Activated CD8-positive, alpha-beta memory T cell treated with anti-CD3 and anti-CD28 coated beads, Interleukin-2, amount 50 U/mL, for 24 hours (primary cell): ENCODE results near the gene XRN1.
"Not testable (repeated sequence)": the region's sequence is repeated elsewhere in the genome, so short reads cannot be mapped to it uniquely, and the experiment has no call there.

Source experiments
- DNase-seq: peaks from one replicate; pipeline ENCODE4 v3.0.0-alpha.2; 2020; ENCODE audit errors: extremely low read depth

The XRN1 gene

GRCh38 chr3:142447852-142448823 is at the start of gene XRN1:
Gene XRN1 (minus strand): TSS chr3:142448037. CDS start chr3:142447944, 93 bp downstream.
- DNase-seq: peak; percentile 81

- no peak for DNase-seq
Observed at GRCh38 chr3:142495103-142495502, 47.3 kb upstream of the XRN1 start.

- DNase-seq: no peak
Observed at GRCh38 chr3:142492184-142492583, 44.3 kb upstream of the XRN1 start.

- DNase-seq: no peak
Observed at GRCh38 chr3:142489572-142490323, 41.9 kb upstream of the XRN1 start.

GRCh38 chr3:142484912-142485435 is 37.1 kb upstream of the XRN1 start:
- DNase-seq: no peak

- DNase-seq: no peak
Observed at GRCh38 chr3:142481196-142481595, 33.4 kb upstream of the XRN1 start.

- no peak for DNase-seq
Observed at GRCh38 chr3:142470826-142471225, 23.0 kb upstream of the XRN1 start.

- no peak for DNase-seq
Observed at GRCh38 chr3:142468456-142468855, 20.6 kb upstream of the XRN1 start.

- no peak for DNase-seq
Observed at GRCh38 chr3:142467768-142468167, 19.9 kb upstream of the XRN1 start.

GRCh38 chr3:142460689-142461088 is 12.9 kb upstream of the XRN1 start:
- no peak for DNase-seq

- no peak for DNase-seq
Observed at GRCh38 chr3:142459929-142460328, 12.1 kb upstream of the XRN1 start.

- no peak for DNase-seq
Observed at GRCh38 chr3:142459096-142459495, 11.3 kb upstream of the XRN1 start.

GRCh38 chr3:142450881-142451280 is 3.0 kb upstream of the XRN1 start:
- no peak for DNase-seq

- DNase-seq: no peak
Observed at GRCh38 chr3:142450189-142450588, 2.4 kb upstream of the XRN1 start.

- no peak for DNase-seq
Observed at GRCh38 chr3:142447301-142447851, 461 bp downstream of the XRN1 start.

GRCh38 chr3:142445816-142446254 is 2.0 kb downstream of the XRN1 start:
- no peak for DNase-seq

GRCh38 chr3:142444343-142444742 is 3.5 kb downstream of the XRN1 start:
- no peak for DNase-seq

GRCh38 chr3:142443060-142443459 is 4.8 kb downstream of the XRN1 start:
- not testable (repeated sequence) for DNase-seq

GRCh38 chr3:142439499-142440220 is 8.2 kb downstream of the XRN1 start:
- not testable (repeated sequence) for DNase-seq

GRCh38 chr3:142438096-142438495 is 9.7 kb downstream of the XRN1 start:
- DNase-seq: not testable (repeated sequence)

GRCh38 chr3:142436951-142437585 is 10.8 kb downstream of the XRN1 start:
- no peak for DNase-seq
